Measurements from ENCODE around the gene GNG8. TPM values are rescaled to one million over a fixed set of nuclear protein-coding genes. Genes with fewer than 3 reads are reported as not detected.

The GNG8 gene
- total RNA-seq, 6 experiments from 2014 or later = not detected

- DNase-seq = no peak
- peaks cover 34% of the 10 kb centered on the region for H3K4me1 Mint-ChIP-seq (ENCODE audit: low read depth)
- H3K9me3 Mint-ChIP-seq = no peaks in the 10 kb centered on the region
- peak overlapping the region; percentile 32 for H3K27ac Mint-ChIP-seq
- H3K4me3 Mint-ChIP-seq = no peak overlapping the region
- H3K27me3 Mint-ChIP-seq (ENCODE audit: insufficient read depth) = peaks cover 3% of the 10 kb centered on the region
- TF ChIP-seq CTCF (IDR thresholded peaks at IDR 0.05) = no peak
- peaks cover 31% of the 10 kb centered on the region for H3K36me3 Mint-ChIP-seq (ENCODE audit: low read depth)
These were observed 26.2 kb downstream of the GNG8 start for GRCh38 chr19:46609511-46610412.

- H3K9me3 Mint-ChIP-seq = no peaks in the 10 kb centered on the region
- DNase-seq = no peak
- peaks cover 3% of the 10 kb centered on the region for H3K27me3 Mint-ChIP-seq (ENCODE audit: insufficient read depth)
- peaks cover 31% of the 10 kb centered on the region for H3K36me3 Mint-ChIP-seq (ENCODE audit: low read depth)
- H3K4me3 Mint-ChIP-seq = no peak overlapping the region
- no peak for TF ChIP-seq CTCF (IDR thresholded peaks at IDR 0.05)
- H3K4me1 Mint-ChIP-seq (ENCODE audit: low read depth) = peaks cover 28% of the 10 kb centered on the region
- H3K27ac Mint-ChIP-seq = peak overlapping the region; percentile 32
These were observed 27.2 kb downstream of the GNG8 start for GRCh38 chr19:46608581-46609345.

- peaks cover 37% of the 10 kb centered on the region for H3K36me3 Mint-ChIP-seq (ENCODE audit: low read depth)
- H3K4me3 Mint-ChIP-seq = no peak overlapping the region
- no peak for DNase-seq
- no peak for TF ChIP-seq CTCF (IDR thresholded peaks at IDR 0.05)
- no peak overlapping the region for H3K27ac Mint-ChIP-seq
- H3K4me1 Mint-ChIP-seq (ENCODE audit: low read depth) = peaks cover 34% of the 10 kb centered on the region
- H3K27me3 Mint-ChIP-seq (ENCODE audit: insufficient read depth) = peaks cover 3% of the 10 kb centered on the region
- no peaks in the 10 kb centered on the region for H3K9me3 Mint-ChIP-seq
These were observed 27.8 kb downstream of the GNG8 start for GRCh38 chr19:46608178-46608577.

GRCh38 chr19:46607448-46607841, 28.6 kb downstream of the GNG8 start:
- H3K9me3 Mint-ChIP-seq = no peaks in the 10 kb centered on the region
- H3K27ac Mint-ChIP-seq = no peak overlapping the region
- DNase-seq = no peak
- no peak for TF ChIP-seq CTCF (IDR thresholded peaks at IDR 0.05)
- no peak overlapping the region for H3K4me3 Mint-ChIP-seq
- H3K36me3 Mint-ChIP-seq (ENCODE audit: low read depth) = peaks cover 42% of the 10 kb centered on the region
- H3K27me3 Mint-ChIP-seq (ENCODE audit: insufficient read depth) = peaks cover 3% of the 10 kb centered on the region
- peaks cover 38% of the 10 kb centered on the region for H3K4me1 Mint-ChIP-seq (ENCODE audit: low read depth)

- DNase-seq = no peak
- Mint-ChIP-seq H3K9me3 (no peaks in the 10 kb centered on the region), H3K27ac (peak overlapping the region; percentile 13; the same call in 1 of the 2 replicates), H3K4me1 (ENCODE audit: low read depth) (peaks cover 40% of the 10 kb centered on the region), H3K27me3 (ENCODE audit: insufficient read depth) (peaks cover 3% of the 10 kb centered on the region), H3K4me3 (no peak overlapping the region), H3K36me3 (ENCODE audit: low read depth) (peaks cover 48% of the 10 kb centered on the region)
- no peak for TF ChIP-seq CTCF (IDR thresholded peaks at IDR 0.05)
These were observed 29.1 kb downstream of the GNG8 start for GRCh38 chr19:46606681-46607447.
